ENCODE results near the gene GRIFIN. TPM values are rescaled to one million over a fixed set of nuclear protein-coding genes. Genes with fewer than 3 reads are reported as not detected.

GRIFIN gene
- total RNA-seq, 1 donor from 2014 or later, result not detected

GRCh38 chr7:2480070-2480408 is 3.8 kb upstream of the GRIFIN start:
- Mint-ChIP-seq H3K4me1 (ENCODE audit: unreplicated experiment) (no peaks in the 10 kb centered on the region), H3K27ac (ENCODE audit: unreplicated experiment) (no peak overlapping the region), H3K9me3 (ENCODE audit: unreplicated experiment) (no peaks in the 10 kb centered on the region), H3K4me3 (ENCODE audit: unreplicated experiment) (no peak overlapping the region), H3K27me3 (ENCODE audit: unreplicated experiment) (peaks cover 3% of the 10 kb centered on the region), H3K36me3 (ENCODE audit: low read depth, unreplicated experiment) (peaks cover 2% of the 10 kb centered on the region)
- no peak for DNase-seq (ENCODE audit: low spot score)
- TF ChIP-seq, protein P1, sequence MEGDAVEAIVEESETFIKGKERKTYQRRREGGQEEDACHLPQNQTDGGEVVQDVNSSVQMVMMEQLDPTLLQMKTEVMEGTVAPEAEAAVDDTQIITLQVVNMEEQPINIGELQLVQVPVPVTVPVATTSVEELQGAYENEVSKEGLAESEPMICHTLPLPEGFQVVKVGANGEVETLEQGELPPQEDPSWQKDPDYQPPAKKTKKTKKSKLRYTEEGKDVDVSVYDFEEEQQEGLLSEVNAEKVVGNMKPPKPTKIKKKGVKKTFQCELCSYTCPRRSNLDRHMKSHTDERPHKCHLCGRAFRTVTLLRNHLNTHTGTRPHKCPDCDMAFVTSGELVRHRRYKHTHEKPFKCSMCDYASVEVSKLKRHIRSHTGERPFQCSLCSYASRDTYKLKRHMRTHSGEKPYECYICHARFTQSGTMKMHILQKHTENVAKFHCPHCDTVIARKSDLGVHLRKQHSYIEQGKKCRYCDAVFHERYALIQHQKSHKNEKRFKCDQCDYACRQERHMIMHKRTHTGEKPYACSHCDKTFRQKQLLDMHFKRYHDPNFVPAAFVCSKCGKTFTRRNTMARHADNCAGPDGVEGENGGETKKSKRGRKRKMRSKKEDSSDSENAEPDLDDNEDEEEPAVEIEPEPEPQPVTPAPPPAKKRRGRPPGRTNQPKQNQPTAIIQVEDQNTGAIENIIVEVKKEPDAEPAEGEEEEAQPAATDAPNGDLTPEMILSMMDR (IDR thresholded peaks at IDR 0.05; ENCODE audit: unreplicated experiment), result no peak

DNA sequence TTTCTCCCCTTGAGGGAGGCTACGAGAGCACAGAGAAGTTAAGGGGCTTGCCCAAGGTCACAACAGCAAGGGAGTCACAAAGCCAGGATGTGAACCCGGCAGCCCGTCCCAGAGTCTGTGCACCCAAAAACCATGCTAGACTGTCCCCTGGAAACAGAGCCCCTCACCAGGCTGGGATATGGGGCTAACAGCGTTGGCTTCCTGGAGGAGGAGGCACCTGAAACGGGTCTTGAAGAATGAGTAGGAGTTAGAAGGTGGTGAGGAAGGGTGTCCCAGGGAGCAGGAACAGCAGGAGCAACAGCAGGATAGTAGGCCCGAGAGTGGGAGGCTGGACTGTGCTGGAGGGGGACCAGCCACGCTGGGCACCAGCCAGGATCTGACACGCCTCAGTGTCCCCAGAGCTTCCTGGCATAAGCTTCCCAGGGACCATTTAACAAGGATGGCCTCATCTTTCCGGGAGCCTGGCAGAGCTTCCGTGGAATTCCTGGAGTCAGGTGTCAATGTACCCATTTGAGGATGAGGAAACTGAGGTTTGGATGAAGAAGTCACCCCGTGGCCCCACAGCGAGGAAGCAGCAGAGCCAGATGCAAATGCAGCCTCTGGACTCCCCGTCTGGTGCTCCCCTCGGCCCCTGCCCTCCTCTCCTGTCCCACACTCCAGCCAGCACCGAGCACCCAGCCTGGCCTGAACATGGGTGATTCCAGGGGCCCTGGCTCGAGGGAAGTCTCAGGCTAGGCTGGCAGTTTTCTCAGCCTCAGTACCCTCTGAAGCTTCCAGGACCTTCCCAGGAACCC is 3.3 kb upstream of the GRIFIN start:
- Mint-ChIP-seq H3K9me3 (ENCODE audit: unreplicated experiment) (no peaks in the 10 kb centered on the region), H3K36me3 (ENCODE audit: low read depth, unreplicated experiment) (no peaks in the 10 kb centered on the region), H3K27me3 (ENCODE audit: unreplicated experiment) (peaks cover 3% of the 10 kb centered on the region), H3K4me1 (ENCODE audit: unreplicated experiment) (no peaks in the 10 kb centered on the region), H3K27ac (ENCODE audit: unreplicated experiment) (no peak overlapping the region), H3K4me3 (ENCODE audit: unreplicated experiment) (no peak overlapping the region)
- TF ChIP-seq, protein P1 (IDR thresholded peaks at IDR 0.05; ENCODE audit: unreplicated experiment), result no peak
- DNase-seq (ENCODE audit: low spot score), result no peak

GRCh38 chr7:2478800-2479199 is 2.6 kb upstream of the GRIFIN start:
- peaks cover 3% of the 10 kb centered on the region for H3K27me3 Mint-ChIP-seq (ENCODE audit: unreplicated experiment)
- TF ChIP-seq, protein P1 (IDR thresholded peaks at IDR 0.05; ENCODE audit: unreplicated experiment), result no peak
- DNase-seq (ENCODE audit: low spot score), result no peak
- no peak overlapping the region for H3K4me3 Mint-ChIP-seq (ENCODE audit: unreplicated experiment)
- no peaks in the 10 kb centered on the region for H3K9me3 Mint-ChIP-seq (ENCODE audit: unreplicated experiment)
- no peak overlapping the region for H3K27ac Mint-ChIP-seq (ENCODE audit: unreplicated experiment)
- peaks cover under 1% of the 10 kb centered on the region for H3K36me3 Mint-ChIP-seq (ENCODE audit: low read depth, unreplicated experiment)
- H3K4me1 Mint-ChIP-seq (ENCODE audit: unreplicated experiment), result peaks cover 3% of the 10 kb centered on the region

GRCh38 chr7:2478399-2478785 is 2.2 kb upstream of the GRIFIN start:
- Mint-ChIP-seq H3K36me3 (ENCODE audit: low read depth, unreplicated experiment) (peaks cover 4% of the 10 kb centered on the region), H3K27me3 (ENCODE audit: unreplicated experiment) (peaks cover 5% of the 10 kb centered on the region), H3K4me3 (ENCODE audit: unreplicated experiment) (no peak overlapping the region), H3K27ac (ENCODE audit: unreplicated experiment) (no peak overlapping the region), H3K9me3 (ENCODE audit: unreplicated experiment) (no peaks in the 10 kb centered on the region), H3K4me1 (ENCODE audit: unreplicated experiment) (peaks cover 6% of the 10 kb centered on the region)
- DNase-seq (ENCODE audit: low spot score), result no peak
- TF ChIP-seq, protein P1 (IDR thresholded peaks at IDR 0.05; ENCODE audit: unreplicated experiment), result no peak
